ENCODE data around the gene TIMP3.

DNA sequence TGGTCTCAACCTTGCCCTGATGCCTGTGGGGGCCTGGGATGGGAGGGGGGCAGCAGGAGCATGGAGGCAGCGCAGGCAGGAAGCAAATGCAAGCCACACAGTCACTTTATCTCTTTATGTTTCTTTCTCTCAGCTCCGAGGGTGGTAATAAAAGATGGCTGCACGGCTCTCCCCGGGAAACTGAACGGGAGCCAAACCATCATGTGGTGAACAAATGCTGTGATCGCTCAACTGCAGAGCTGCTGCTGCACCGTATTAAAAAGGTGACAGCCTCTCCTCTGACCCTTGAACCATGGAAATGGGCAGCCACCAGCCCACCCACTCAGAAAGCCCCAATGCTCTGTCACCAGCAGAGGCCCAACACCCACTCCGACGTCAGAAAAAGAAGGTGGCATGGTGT is 110.0 kb downstream of the TIMP3 start:
- no peak for TF ChIP-seq POLR2A (IDR thresholded peaks at IDR 0.05)
- TF ChIP-seq, protein P1, sequence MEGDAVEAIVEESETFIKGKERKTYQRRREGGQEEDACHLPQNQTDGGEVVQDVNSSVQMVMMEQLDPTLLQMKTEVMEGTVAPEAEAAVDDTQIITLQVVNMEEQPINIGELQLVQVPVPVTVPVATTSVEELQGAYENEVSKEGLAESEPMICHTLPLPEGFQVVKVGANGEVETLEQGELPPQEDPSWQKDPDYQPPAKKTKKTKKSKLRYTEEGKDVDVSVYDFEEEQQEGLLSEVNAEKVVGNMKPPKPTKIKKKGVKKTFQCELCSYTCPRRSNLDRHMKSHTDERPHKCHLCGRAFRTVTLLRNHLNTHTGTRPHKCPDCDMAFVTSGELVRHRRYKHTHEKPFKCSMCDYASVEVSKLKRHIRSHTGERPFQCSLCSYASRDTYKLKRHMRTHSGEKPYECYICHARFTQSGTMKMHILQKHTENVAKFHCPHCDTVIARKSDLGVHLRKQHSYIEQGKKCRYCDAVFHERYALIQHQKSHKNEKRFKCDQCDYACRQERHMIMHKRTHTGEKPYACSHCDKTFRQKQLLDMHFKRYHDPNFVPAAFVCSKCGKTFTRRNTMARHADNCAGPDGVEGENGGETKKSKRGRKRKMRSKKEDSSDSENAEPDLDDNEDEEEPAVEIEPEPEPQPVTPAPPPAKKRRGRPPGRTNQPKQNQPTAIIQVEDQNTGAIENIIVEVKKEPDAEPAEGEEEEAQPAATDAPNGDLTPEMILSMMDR (IDR thresholded peaks at IDR 0.05): no peak

All from Peyer's patch (tissue), 4 donors.